Tongue (tissue), 2 donors: ENCODE data around the gene FXYD4. TPM values are rescaled to one million over a fixed set of nuclear protein-coding genes. Genes with fewer than 3 reads are reported as not detected.
"Not testable (repeated sequence)": the region's sequence is repeated elsewhere in the genome, so short reads cannot be mapped to it uniquely, and the experiment has no call there.

Source experiments
- DNase-seq: peaks from one replicate; pipeline ENCODE4 v3.0.0-alpha.2; 2015
- total RNA-seq: library from RNA; depleted of rRNA; stranded (reverse); fragments of >200 nt; gene quantifications from one replicate; pipeline ENCODE4 v1.2.3, GENCODE V29; 2014

Gene FXYD4
- total RNA-seq, 1 donor from 2014 or later = not detected

GRCh38 chr10:43376046-43376635, 4.7 kb downstream of the FXYD4 start:
- no peak for DNase-seq

- no peak for DNase-seq
These were observed 5.5 kb downstream of the FXYD4 start for GRCh38 chr10:43376828-43377423.

GRCh38 chr10:43377424-43377883, 6.0 kb downstream of the FXYD4 start:
- no peak for DNase-seq

GRCh38 chr10:43380610-43381222, 9.3 kb downstream of the FXYD4 start:
- no peak for DNase-seq

- no peak for DNase-seq
These were observed 12.0 kb downstream of the FXYD4 start for GRCh38 chr10:43383204-43383971.

GRCh38 chr10:43384252-43385221, 13.1 kb downstream of the FXYD4 start:
- DNase-seq = no peak

GRCh38 chr10:43385412-43386004, 14.1 kb downstream of the FXYD4 start:
- DNase-seq = no peak

- DNase-seq = no peak
These were observed 15.1 kb downstream of the FXYD4 start for GRCh38 chr10:43386549-43386948.

- no peak for DNase-seq
These were observed 15.7 kb downstream of the FXYD4 start for GRCh38 chr10:43386981-43387677.

- no peak for DNase-seq
These were observed 16.2 kb downstream of the FXYD4 start for GRCh38 chr10:43387678-43388032.

GRCh38 chr10:43389867-43390266, 18.4 kb downstream of the FXYD4 start:
- DNase-seq = no peak

- DNase-seq = no peak
These were observed 18.9 kb downstream of the FXYD4 start for GRCh38 chr10:43390333-43390732.

GRCh38 chr10:43390759-43391158, 19.3 kb downstream of the FXYD4 start:
- peak; percentile 49 for DNase-seq

- DNase-seq = no peak
These were observed 20.1 kb downstream of the FXYD4 start for GRCh38 chr10:43391496-43391895.

GRCh38 chr10:43392748-43393147, 21.3 kb downstream of the FXYD4 start:
- no peak for DNase-seq

- DNase-seq = not testable (repeated sequence)
These were observed 21.8 kb downstream of the FXYD4 start for GRCh38 chr10:43393186-43393585.

- no peak for DNase-seq
These were observed 22.3 kb downstream of the FXYD4 start for GRCh38 chr10:43393606-43394360.

GRCh38 chr10:43394868-43395267, 23.4 kb downstream of the FXYD4 start:
- no peak for DNase-seq

GRCh38 chr10:43395571-43396060, 24.2 kb downstream of the FXYD4 start:
- peak; percentile 31 for DNase-seq
